BLaER1 treated with 17β-estradiol and CSF1 and Interleukin-3, amounts not matched to agents 10 nM and 100 nM (cell line): ENCODE data around the gene MAPK10.

Source experiments
- H3K27ac ChIP-seq, 11 experiments: shearing (Covaris generic); formaldehyde crosslinking; 2 replicates each; pipeline ENCODE4 v1.8.1; 2022
- H3K27me3 ChIP-seq, 11 experiments: shearing (Covaris generic); formaldehyde crosslinking; 2 replicates each; pipeline ENCODE4 v1.8.1; 2022
- H3K36me3 ChIP-seq, 11 experiments: shearing (Covaris generic); formaldehyde crosslinking; 2 replicates each; pipeline ENCODE4 v1.8.1; 2022
- H3K4me1 ChIP-seq, 10 experiments: shearing (Covaris generic); formaldehyde crosslinking; 2 replicates each; pipeline ENCODE4 v1.8.1; 2022
- H3K4me2 ChIP-seq, 11 experiments: shearing (Covaris generic); formaldehyde crosslinking; 2 replicates each; pipeline ENCODE4 v1.8.1; 2022
- H3K4me3 ChIP-seq, 10 experiments: shearing (Covaris generic); formaldehyde crosslinking; 2 replicates each; pipeline ENCODE4 v1.8.1; 2022
- H3K9ac ChIP-seq, 11 experiments: shearing (Covaris generic); formaldehyde crosslinking; 2 replicates each; pipeline ENCODE4 v1.8.1; 2022
- H3K9me3 ChIP-seq, 11 experiments: shearing (Covaris generic); formaldehyde crosslinking; replicated peaks in 1 of 11; 2 replicates each; pipeline ENCODE4 v1.8.1; 2022
- H4K20me1 ChIP-seq, 11 experiments: shearing (Covaris generic); formaldehyde crosslinking; 2 replicates each; pipeline ENCODE4 v1.8.1; 2022
- Cebpa-rat ChIP-seq, 11 experiments: shearing (Covaris generic); IDR thresholded peaks; 2 replicates each; pipeline ENCODE4 v1.8.1; 2022

The MAPK10 gene

DNA sequence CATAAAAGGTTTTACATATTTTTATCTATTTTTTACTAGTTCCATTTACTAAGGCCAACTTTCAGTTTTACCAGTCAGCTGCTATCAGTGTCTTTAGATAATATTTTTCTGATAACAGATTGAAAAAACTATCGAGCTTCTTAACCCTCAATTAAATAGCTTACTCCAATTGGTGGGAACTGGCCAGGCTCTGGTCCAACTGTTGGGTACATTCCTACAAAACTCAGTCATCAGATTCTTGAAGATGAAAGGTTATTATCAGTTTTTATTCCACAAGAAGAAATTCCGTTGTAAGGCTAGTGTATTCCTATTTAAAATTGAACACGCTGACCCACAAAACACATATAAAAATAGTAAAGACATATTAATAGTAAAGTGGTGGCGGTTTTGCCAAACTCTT, 346.2 kb downstream of the MAPK10 start:
- Histone ChIP-seq H3K27ac (no peak overlapping the region), H3K4me3 (no peak overlapping the region), H3K4me1 (peaks cover 10 to 22% (median 16%) of the 10 kb centered on the region in 10 experiments), H3K36me3 (no peaks in the 10 kb centered on the region), H3K9ac (no peak overlapping the region), H3K4me2 (no peak overlapping the region; a peak in 1 of 22 replicates), H4K20me1 (no peaks in the 10 kb centered on the region), H3K9me3 (no peaks in the 10 kb centered on the region), H3K27me3 (no peaks in the 10 kb centered on the region)
- no peak for TF ChIP-seq Cebpa-rat (IDR thresholded peaks at IDR 0.05)

DNA sequence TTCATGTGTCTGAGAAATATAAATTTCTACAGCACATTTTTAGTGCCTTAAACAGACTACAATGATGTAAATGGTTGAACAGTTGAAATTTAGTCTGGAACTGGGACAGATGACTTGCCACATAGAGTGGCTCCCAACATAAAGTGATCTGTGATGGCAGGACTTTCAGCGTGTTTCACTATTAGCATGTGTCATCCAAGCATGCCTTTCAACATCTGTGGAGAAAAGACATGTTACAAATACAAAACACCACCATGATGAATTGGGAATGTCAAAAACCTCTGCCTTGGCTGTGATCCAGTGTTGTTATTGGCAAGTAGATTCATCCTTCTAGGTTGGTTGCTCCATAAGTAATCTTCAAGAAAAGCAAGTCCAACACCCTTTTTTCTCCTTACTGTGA, 348.7 kb downstream of the MAPK10 start:
- Histone ChIP-seq H4K20me1 (no peaks in the 10 kb centered on the region), H3K9ac (no peak overlapping the region), H3K4me3 (no peak overlapping the region), H3K4me2 (no peak overlapping the region), H3K27me3 (no peaks in the 10 kb centered on the region), H3K27ac (no peak overlapping the region), H3K4me1 (peaks cover 10 to 22% (median 16%) of the 10 kb centered on the region in 10 experiments), H3K36me3 (no peaks in the 10 kb centered on the region), H3K9me3 (no peaks in the 10 kb centered on the region)
- TF ChIP-seq Cebpa-rat (IDR thresholded peaks at IDR 0.05) = no peak

DNA sequence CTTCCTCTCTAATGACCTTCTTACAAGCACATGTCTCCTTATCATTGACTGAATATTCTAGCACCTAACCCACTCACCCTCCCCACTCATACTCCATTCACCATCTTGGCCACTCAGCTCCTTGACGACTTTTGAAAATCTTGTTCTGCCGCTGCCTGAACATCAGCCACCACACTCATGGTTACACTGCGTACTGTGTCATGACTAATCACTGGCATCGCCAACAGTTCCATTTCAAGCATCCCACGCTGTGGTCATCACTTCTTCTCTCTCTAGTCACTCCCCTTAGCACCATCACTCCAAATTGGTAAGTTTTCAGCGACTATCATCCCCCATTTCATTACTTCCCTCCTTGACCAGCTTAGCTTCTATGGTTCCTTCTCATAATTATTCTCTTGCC, 352.8 kb downstream of the MAPK10 start:
- Histone ChIP-seq H3K4me2 (no peak overlapping the region), H4K20me1 (no peaks in the 10 kb centered on the region), H3K27me3 (no peaks in the 10 kb centered on the region), H3K27ac (no peak overlapping the region), H3K4me3 (no peak overlapping the region), H3K4me1 (no peaks in the 10 kb centered on the region), H3K9ac (no peak overlapping the region), H3K9me3 (no peaks in the 10 kb centered on the region), H3K36me3 (no peaks in the 10 kb centered on the region)
- TF ChIP-seq Cebpa-rat (IDR thresholded peaks at IDR 0.05) = no peak

DNA sequence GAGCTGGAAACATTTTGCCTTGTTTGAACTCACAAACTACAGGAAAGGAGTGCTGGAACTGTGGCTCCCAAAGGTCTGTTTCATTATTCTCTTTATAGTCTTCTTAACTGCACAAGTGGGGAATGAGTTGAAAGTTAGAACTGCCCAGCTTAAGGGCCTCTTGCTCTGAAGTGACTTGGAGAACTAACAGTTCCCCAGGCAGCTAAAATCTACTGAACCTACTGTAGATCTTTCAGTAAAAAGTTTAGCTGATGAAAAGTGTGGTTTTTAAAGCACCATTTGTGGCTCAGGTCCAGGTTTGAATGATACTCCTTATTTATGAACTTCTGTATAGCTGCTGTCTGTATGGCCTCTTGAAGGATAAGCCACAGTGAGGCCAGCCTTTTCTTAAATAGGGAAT, 353.8 kb downstream of the MAPK10 start:
- Histone ChIP-seq H3K36me3 (no peaks in the 10 kb centered on the region), H3K4me2 (no peak overlapping the region), H3K9me3 (no peaks in the 10 kb centered on the region), H3K4me3 (no peak overlapping the region), H3K9ac (no peak overlapping the region), H3K4me1 (no peaks in the 10 kb centered on the region), H3K27me3 (no peaks in the 10 kb centered on the region), H3K27ac (no peak overlapping the region), H4K20me1 (no peaks in the 10 kb centered on the region)
- no peak for TF ChIP-seq Cebpa-rat (IDR thresholded peaks at IDR 0.05)

GRCh38 chr4:86004030-86004429, 355.8 kb downstream of the MAPK10 start:
- H3K36me3 ChIP-seq = no peaks in the 10 kb centered on the region

GRCh38 chr4:86001591-86001990, 358.3 kb downstream of the MAPK10 start:
- TF ChIP-seq Cebpa-rat (IDR thresholded peaks at IDR 0.05) = no peak
- no peaks in the 10 kb centered on the region for H4K20me1 ChIP-seq
- no peak overlapping the region for H3K4me2 ChIP-seq
- no peaks in the 10 kb centered on the region for H3K27me3 ChIP-seq
- no peaks in the 10 kb centered on the region for H3K4me1 ChIP-seq
- no peaks in the 10 kb centered on the region for H3K9me3 ChIP-seq
- H3K9ac ChIP-seq = no peak overlapping the region
- H3K4me3 ChIP-seq = no peak overlapping the region
- no peaks in the 10 kb centered on the region for H3K36me3 ChIP-seq
- H3K27ac ChIP-seq = no peak overlapping the region

More at GRCh38 chr4:86004030-86004429, 355.8 kb downstream of the MAPK10 start:
- H3K27ac ChIP-seq = no peak overlapping the region
- no peak overlapping the region for H3K9ac ChIP-seq
- H3K4me2 ChIP-seq = no peak overlapping the region
- H3K4me1 ChIP-seq = no peaks in the 10 kb centered on the region
- no peak for TF ChIP-seq Cebpa-rat (IDR thresholded peaks at IDR 0.05)
- H3K4me3 ChIP-seq = no peak overlapping the region
- H4K20me1 ChIP-seq = no peaks in the 10 kb centered on the region
- H3K27me3 ChIP-seq = no peaks in the 10 kb centered on the region
- no peaks in the 10 kb centered on the region for H3K9me3 ChIP-seq

GRCh38 chr4:85995361-85995760, 364.5 kb downstream of the MAPK10 start:
- H3K4me3 ChIP-seq = no peak overlapping the region
- no peaks in the 10 kb centered on the region for H3K27me3 ChIP-seq
- H3K4me1 ChIP-seq = no peaks in the 10 kb centered on the region
- no peaks in the 10 kb centered on the region for H3K9me3 ChIP-seq
- no peak for TF ChIP-seq Cebpa-rat (IDR thresholded peaks at IDR 0.05)
- no peak overlapping the region for H3K4me2 ChIP-seq
- no peak overlapping the region for H3K27ac ChIP-seq
- H4K20me1 ChIP-seq = no peaks in the 10 kb centered on the region
- H3K9ac ChIP-seq = no peak overlapping the region
- no peaks in the 10 kb centered on the region for H3K36me3 ChIP-seq

DNA sequence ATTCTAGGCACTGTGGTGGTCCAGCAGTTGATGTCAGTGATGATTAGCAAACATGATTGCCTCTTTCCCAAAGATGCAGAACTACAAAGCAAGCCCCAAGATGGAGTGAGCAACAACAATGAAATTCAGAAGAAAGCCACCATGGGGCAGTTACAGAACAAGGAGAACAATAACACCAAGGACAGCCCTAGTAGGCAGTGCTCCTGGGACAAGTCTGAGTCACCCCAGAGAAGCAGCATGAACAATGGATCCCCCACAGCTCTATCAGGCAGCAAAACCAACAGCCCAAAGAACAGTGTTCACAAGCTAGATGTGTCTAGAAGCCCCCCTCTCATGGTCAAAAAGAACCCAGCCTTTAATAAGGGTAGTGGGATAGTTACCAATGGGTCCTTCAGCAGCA, 365.3 kb downstream of the MAPK10 start:
- no peak overlapping the region for H3K4me2 ChIP-seq
- H3K4me1 ChIP-seq = no peaks in the 10 kb centered on the region
- H3K4me3 ChIP-seq = no peak overlapping the region
- no peak for TF ChIP-seq Cebpa-rat (IDR thresholded peaks at IDR 0.05)
- H3K27ac ChIP-seq = no peak overlapping the region
- H3K9ac ChIP-seq = no peak overlapping the region
- H3K9me3 ChIP-seq = no peaks in the 10 kb centered on the region
- no peaks in the 10 kb centered on the region for H4K20me1 ChIP-seq
- no peaks in the 10 kb centered on the region for H3K27me3 ChIP-seq
- H3K36me3 ChIP-seq = no peaks in the 10 kb centered on the region

GRCh38 chr4:85993641-85994040, 366.2 kb downstream of the MAPK10 start:
- no peak for TF ChIP-seq Cebpa-rat (IDR thresholded peaks at IDR 0.05)
- H3K36me3 ChIP-seq = no peaks in the 10 kb centered on the region
- no peak overlapping the region for H3K9ac ChIP-seq
- H4K20me1 ChIP-seq = no peaks in the 10 kb centered on the region
- H3K4me2 ChIP-seq = no peak overlapping the region
- H3K4me1 ChIP-seq = no peaks in the 10 kb centered on the region
- no peak overlapping the region for H3K4me3 ChIP-seq
- H3K27ac ChIP-seq = no peak overlapping the region
- no peaks in the 10 kb centered on the region for H3K9me3 ChIP-seq
- no peaks in the 10 kb centered on the region for H3K27me3 ChIP-seq

DNA sequence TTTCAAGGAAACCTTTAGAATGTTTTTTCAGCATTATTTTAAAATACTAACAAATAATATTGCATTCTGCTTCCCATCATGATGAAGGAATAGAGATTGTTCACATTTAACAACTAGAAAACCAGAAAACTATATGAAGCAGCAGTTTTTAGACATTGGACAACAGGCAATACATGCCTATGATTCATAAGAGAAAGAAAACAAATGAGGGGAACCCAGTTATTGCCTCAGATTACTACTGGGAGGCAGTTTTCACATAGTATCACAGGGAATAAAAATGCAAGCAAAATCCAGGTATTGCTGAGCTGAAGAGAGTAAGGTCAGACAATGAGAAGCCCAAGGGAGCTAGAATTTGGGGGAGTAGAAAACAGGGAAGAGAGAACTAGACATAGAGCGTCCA, 373.6 kb downstream of the MAPK10 start:
- no peaks in the 10 kb centered on the region for H3K27me3 ChIP-seq
- no peaks in the 10 kb centered on the region for H4K20me1 ChIP-seq
- TF ChIP-seq Cebpa-rat (IDR thresholded peaks at IDR 0.05) = no peak
- no peak overlapping the region for H3K27ac ChIP-seq
- H3K4me2 ChIP-seq = no peak overlapping the region
- H3K9ac ChIP-seq = no peak overlapping the region
- no peak overlapping the region for H3K4me3 ChIP-seq
- H3K36me3 ChIP-seq = no peaks in the 10 kb centered on the region
- H3K9me3 ChIP-seq = no peaks in the 10 kb centered on the region
- no peaks in the 10 kb centered on the region for H3K4me1 ChIP-seq

GRCh38 chr4:85979276-85979675, 380.6 kb downstream of the MAPK10 start:
- Histone ChIP-seq H3K36me3 (no peaks in the 10 kb centered on the region), H3K4me2 (no peak overlapping the region), H3K4me3 (no peak overlapping the region), H3K9me3 (no peaks in the 10 kb centered on the region), H3K9ac (no peak overlapping the region), H3K27me3 (no peaks in the 10 kb centered on the region), H3K4me1 (no peaks in the 10 kb centered on the region), H4K20me1 (no peaks in the 10 kb centered on the region), H3K27ac (no peak overlapping the region)
- no peak for TF ChIP-seq Cebpa-rat (IDR thresholded peaks at IDR 0.05)
